DMS153 (cell line): ENCODE results near the gene TBC1D4.

Experiments
- DNase-seq: peaks from one replicate; lab custom pipeline; 2025; lab: John Stamatoyannopoulos, UW

Gene TBC1D4, protein sequence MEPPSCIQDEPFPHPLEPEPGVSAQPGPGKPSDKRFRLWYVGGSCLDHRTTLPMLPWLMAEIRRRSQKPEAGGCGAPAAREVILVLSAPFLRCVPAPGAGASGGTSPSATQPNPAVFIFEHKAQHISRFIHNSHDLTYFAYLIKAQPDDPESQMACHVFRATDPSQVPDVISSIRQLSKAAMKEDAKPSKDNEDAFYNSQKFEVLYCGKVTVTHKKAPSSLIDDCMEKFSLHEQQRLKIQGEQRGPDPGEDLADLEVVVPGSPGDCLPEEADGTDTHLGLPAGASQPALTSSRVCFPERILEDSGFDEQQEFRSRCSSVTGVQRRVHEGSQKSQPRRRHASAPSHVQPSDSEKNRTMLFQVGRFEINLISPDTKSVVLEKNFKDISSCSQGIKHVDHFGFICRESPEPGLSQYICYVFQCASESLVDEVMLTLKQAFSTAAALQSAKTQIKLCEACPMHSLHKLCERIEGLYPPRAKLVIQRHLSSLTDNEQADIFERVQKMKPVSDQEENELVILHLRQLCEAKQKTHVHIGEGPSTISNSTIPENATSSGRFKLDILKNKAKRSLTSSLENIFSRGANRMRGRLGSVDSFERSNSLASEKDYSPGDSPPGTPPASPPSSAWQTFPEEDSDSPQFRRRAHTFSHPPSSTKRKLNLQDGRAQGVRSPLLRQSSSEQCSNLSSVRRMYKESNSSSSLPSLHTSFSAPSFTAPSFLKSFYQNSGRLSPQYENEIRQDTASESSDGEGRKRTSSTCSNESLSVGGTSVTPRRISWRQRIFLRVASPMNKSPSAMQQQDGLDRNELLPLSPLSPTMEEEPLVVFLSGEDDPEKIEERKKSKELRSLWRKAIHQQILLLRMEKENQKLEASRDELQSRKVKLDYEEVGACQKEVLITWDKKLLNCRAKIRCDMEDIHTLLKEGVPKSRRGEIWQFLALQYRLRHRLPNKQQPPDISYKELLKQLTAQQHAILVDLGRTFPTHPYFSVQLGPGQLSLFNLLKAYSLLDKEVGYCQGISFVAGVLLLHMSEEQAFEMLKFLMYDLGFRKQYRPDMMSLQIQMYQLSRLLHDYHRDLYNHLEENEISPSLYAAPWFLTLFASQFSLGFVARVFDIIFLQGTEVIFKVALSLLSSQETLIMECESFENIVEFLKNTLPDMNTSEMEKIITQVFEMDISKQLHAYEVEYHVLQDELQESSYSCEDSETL (N-terminal part only)

GRCh38 chr13:75482070-75482819 is at the start of gene TBC1D4:
TSS of gene TBC1D4 (minus strand) at chr13:75482169. CDS start at chr13:75481767, 402 bp downstream.
- DNase-seq = peak; percentile 80

GRCh38 chr13:75530549-75530961 is 48.6 kb upstream of the TBC1D4 start:
- DNase-seq = no peak

GRCh38 chr13:75521956-75522355 is 40.0 kb upstream of the TBC1D4 start:
- DNase-seq = no peak

DNA sequence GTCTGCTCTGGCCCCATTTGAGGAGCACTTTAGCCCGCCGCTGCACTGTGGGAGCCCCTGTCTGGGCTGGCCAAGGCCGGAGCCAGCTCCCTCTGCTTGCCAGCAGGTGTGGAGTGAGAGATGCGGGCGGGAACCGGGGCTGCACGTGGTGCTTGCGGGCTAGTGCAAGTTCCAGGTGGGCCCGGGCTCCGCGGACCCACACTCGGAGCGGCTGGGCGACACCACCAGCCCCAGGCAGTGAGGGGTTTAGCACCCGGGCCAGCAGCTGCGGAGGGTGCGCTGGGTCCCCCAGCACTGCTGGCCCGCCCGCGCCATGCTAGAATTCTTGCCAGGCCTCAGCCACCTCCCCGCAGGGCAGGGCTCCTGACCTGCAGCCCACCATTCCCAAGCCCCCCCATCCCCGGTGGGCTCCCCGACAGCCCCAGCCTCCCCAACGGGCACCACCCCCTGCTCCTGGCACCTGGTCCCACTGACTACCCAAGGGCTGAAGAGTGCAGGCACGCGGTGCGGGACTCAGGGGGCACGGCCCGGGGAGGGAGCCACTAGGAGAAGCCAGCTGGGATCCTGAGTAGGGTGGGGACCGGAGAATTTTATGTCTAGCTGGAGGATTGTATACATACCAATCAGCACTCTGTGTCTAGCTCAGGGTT is 36.6 kb upstream of the TBC1D4 start:
- no peak for DNase-seq

- no peak for DNase-seq
These were observed 32.4 kb upstream of the TBC1D4 start for GRCh38 chr13:75514080-75514995.

DNA sequence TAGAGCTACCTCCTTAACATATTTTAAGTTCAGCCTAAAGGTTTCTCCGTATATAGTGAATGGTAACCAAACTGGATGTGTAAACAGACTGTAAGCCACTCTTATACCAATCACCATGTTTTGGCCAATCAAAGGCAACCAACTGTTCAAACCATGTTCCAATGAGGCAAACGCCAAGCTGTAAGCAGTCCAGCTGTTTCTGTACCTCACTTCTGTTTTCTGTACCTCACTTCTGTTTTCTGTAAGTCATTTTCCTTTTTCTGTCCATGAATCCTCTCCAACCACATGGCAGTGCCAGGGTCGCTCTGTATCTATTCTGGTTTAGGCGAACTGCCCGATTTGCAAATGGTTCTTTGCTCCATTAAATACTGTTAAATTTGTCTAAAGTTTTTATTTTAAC is 31.3 kb upstream of the TBC1D4 start:
- DNase-seq = no peak

- no peak for DNase-seq
These were observed 30.3 kb upstream of the TBC1D4 start for GRCh38 chr13:75512253-75512652.

DNA sequence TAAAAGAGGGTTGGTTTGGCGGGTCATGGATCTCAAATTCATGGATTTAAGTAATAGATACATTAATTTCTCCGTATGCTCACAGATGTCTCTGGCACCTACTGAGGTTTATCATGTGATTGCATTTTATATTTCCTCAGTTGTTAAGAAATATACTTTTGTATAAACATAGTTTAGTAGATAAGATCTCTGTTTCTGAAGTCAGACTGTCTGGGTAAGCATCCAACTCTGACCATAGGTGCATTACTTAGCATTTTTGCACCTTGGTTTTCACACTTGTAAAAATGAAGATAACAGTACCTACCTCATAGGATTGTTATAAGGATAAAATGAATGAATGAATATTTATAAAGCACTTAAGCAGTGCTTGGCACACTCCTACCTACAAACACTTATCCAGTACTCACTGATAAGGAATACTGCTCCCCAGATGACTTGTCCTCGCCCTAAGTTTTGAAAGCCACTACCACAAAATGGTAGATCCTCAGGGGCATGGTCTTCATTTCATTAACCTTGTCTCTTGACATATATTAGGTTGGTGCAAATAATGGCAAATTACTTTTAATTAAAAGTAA is 29.2 kb upstream of the TBC1D4 start:
- DNase-seq = no peak

GRCh38 chr13:75508002-75508548 is 26.1 kb upstream of the TBC1D4 start:
- no peak for DNase-seq

DNA sequence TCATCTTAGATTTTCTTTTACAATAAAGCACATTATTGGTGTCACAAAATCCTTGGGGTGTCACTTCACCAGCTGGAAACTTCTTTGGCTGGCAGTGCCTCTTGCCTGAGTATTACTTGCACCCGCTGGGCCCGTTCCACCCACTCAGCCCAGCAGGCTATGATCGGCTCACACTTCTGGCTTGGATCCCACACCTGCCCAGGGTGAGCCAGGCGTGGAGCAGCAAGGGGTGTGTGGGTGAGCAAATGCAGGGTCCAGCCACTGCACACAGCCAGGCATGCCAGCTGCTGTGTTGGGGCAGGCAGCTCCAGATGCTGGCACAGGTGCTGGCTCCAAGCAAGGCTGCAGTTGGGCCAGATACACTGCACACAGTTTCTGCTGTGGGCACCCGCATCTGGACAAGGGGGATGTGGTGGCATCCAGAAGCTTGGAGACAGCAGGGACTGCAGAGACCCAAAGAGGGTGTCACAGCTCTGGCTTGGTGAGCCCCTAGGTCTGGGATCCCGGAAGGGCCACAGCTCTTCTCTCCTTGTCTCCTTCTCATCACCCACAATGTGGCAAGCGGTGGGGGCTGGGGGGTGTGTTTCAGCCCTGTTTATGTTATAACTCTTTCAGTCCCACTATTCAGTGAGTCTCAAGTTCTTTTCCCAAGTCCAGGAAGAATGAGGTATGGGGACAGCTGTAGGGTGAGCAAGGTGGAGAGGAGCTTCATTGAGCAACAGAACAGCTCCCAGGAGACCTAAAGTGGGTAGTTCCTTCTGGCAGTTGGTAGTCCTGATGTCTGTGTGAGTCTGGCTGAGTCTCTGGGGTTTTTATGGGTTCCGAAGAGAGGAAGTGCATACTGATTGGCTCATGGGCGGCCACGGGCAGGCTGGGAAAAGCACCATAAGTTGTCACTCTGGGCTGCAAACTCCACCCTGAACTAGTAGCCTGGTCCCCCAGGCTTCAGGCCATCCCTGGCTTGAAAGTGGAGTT is 25.3 kb upstream of the TBC1D4 start:
- no peak for DNase-seq

DNA sequence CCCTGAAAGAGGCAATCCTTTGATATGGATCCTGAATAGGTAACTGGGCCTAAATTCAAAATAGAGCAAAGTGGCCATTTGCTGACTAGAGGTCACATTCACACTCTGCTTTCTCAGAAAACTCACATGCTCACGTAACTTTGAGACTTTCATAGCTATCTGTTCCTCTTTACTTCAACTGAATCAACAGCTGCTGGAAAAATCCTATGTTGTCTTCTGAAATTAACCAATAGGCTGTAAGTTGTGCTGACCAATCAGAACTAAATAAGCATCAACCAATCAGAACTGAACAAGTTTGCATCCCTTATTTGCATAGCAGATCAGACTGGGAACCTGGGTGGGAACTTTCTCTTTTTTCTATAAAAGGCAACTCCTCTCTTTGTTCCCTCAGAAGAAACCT is 24.0 kb upstream of the TBC1D4 start:
- no peak for DNase-seq

DNA sequence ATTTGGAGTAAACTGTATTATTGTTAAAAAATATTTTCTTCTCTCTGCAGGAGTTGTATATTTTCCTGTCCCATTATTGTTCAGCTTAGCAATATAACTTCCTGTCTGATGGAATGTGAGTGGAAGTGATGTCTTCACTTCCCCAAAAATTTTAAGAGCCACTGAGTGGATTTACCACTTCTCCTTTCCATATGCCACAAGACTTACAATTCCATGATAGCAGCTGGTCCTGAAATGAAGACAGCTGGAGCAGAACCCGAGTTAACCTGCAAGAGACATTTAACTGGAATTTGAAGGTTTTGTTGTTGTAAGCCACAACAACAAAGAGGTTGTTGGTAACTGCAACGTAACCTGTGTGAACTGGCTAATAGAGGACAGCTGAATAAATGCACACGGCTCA is 23.4 kb upstream of the TBC1D4 start:
- no peak for DNase-seq

GRCh38 chr13:75495938-75496337 is 14.0 kb upstream of the TBC1D4 start:
- no peak for DNase-seq

GRCh38 chr13:75494491-75494890 is 12.5 kb upstream of the TBC1D4 start:
- DNase-seq = no peak

- DNase-seq = no peak
These were observed 11.2 kb upstream of the TBC1D4 start for GRCh38 chr13:75493156-75493555.

DNA sequence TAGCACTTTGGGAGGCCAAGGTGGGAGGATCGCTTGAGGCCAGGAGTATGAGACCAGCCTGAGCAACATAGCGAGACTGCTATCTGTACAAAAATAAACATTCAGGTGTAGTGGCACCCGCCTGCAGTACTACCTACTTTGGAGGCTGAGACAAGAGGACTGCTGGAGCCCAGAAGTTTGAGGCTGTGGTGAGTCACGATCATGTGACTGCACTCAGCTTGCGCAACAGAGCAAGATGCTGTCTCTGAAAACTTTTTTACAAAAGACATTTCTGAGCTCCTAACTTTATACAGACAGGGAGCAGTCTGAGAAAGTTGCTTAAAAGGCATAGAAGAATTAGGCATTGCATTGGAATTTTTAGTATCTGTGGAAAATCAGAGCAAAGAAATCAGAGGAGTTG is 10.4 kb upstream of the TBC1D4 start:
- no peak for DNase-seq

GRCh38 chr13:75491376-75491775 is 9.4 kb upstream of the TBC1D4 start:
- no peak for DNase-seq
